Progenitor cell of endocrine pancreas (in vitro differentiated cells): ENCODE data around the gene VIM. TPM values are rescaled to one million over a fixed set of nuclear protein-coding genes. Genes with fewer than 3 reads are reported as not detected.

Experiments
- DNase-seq: peaks from one replicate; pipeline ENCODE4 v3.0.0; 2021; ENCODE audit warnings: low spot score; ENCODE audit not compliant: unreplicated experiment
- H3K27ac Mint-ChIP-seq: 2 replicates; pipeline ENCODE4 v1.8.0; 2021; ENCODE audit warnings: mild to moderate bottlenecking, moderate library complexity, mixed read lengths
- H3K27me3 Mint-ChIP-seq: 2 replicates; pipeline ENCODE4 v1.8.0; 2021; ENCODE audit warnings: mixed read lengths
- H3K36me3 Mint-ChIP-seq: 2 replicates; pipeline ENCODE4 v1.8.0; 2022; ENCODE audit warnings: mixed read lengths; ENCODE audit not compliant: insufficient read depth
- H3K4me1 Mint-ChIP-seq: 2 replicates; pipeline ENCODE4 v1.8.0; 2021; ENCODE audit warnings: low read depth, mixed read lengths
- H3K4me3 Mint-ChIP-seq: 2 replicates; pipeline ENCODE4 v1.8.0; 2021; ENCODE audit warnings: low read depth, mild to moderate bottlenecking, moderate library complexity, mixed read lengths
- H3K9me3 Mint-ChIP-seq: 2 replicates; pipeline ENCODE4 v1.8.0; 2021; ENCODE audit warnings: low read depth, mixed read lengths
- total RNA-seq: library from RNA; stranded (reverse); gene quantifications from 2 replicates; pipeline ENCODE4 v1.2.1, GENCODE V29; 2021
- TF ChIP-seq, protein P1 (sequence below): fragments of 200-600 bp; sonication (generic); IDR thresholded peaks from one replicate; pipeline ENCODE4 v1.5.0; 2021; ENCODE audit warnings: antibody characterized with exemption, mild to moderate bottlenecking; ENCODE audit not compliant: unreplicated experiment

VIM gene
- total RNA-seq, 1 donor from 2014 or later: 172 TPM

- Mint-ChIP-seq H3K9me3 (no peaks in the 10 kb centered on the region), H3K4me3 (no peak overlapping the region), H3K27me3 (peaks cover 4% of the 10 kb centered on the region), H3K36me3 (no peaks in the 10 kb centered on the region), H3K27ac (no peak overlapping the region), H3K4me1 (peaks cover 13% of the 10 kb centered on the region)
- DNase-seq: no peak
- TF ChIP-seq, protein P1, sequence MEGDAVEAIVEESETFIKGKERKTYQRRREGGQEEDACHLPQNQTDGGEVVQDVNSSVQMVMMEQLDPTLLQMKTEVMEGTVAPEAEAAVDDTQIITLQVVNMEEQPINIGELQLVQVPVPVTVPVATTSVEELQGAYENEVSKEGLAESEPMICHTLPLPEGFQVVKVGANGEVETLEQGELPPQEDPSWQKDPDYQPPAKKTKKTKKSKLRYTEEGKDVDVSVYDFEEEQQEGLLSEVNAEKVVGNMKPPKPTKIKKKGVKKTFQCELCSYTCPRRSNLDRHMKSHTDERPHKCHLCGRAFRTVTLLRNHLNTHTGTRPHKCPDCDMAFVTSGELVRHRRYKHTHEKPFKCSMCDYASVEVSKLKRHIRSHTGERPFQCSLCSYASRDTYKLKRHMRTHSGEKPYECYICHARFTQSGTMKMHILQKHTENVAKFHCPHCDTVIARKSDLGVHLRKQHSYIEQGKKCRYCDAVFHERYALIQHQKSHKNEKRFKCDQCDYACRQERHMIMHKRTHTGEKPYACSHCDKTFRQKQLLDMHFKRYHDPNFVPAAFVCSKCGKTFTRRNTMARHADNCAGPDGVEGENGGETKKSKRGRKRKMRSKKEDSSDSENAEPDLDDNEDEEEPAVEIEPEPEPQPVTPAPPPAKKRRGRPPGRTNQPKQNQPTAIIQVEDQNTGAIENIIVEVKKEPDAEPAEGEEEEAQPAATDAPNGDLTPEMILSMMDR: no peak
Observed at GRCh38 chr10:17217631-17218232, 10.3 kb upstream of the VIM start.

GRCh38 chr10:17219024-17219423, 9.0 kb upstream of the VIM start:
- Mint-ChIP-seq H3K27ac (no peak overlapping the region), H3K4me1 (peaks cover 9% of the 10 kb centered on the region), H3K27me3 (peaks cover 4% of the 10 kb centered on the region), H3K4me3 (no peak overlapping the region), H3K36me3 (no peaks in the 10 kb centered on the region), H3K9me3 (no peaks in the 10 kb centered on the region)
- no peak for DNase-seq
- TF ChIP-seq, protein P1: no peak

DNA sequence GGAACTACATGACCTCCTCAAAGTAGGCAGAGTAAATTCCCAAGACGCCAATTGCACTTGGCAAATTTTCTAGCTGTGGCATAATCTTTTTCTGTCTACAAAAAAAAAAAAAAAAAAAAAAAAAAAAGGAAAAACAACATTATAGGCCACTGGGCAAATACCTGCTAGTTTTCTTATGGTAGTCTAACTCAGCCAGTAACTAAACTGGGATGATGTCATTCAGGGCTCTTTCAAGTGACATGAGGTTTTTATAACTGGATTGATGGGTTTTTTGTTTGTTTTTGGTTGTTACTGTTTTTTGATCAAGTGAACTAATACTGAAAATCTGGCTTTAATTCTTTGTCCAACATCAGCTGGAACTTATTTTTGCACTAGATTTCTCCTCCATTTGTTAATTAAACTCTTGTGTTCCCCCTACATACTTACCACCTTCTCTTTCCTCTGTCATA, 7.4 kb upstream of the VIM start:
- TF ChIP-seq, protein P1: no peak
- no peak for DNase-seq
- no peaks in the 10 kb centered on the region for H3K9me3 Mint-ChIP-seq
- H3K27ac Mint-ChIP-seq: no peak overlapping the region
- H3K36me3 Mint-ChIP-seq: no peaks in the 10 kb centered on the region
- no peak overlapping the region for H3K4me3 Mint-ChIP-seq
- H3K27me3 Mint-ChIP-seq: peaks cover 12% of the 10 kb centered on the region
- H3K4me1 Mint-ChIP-seq: peaks cover 9% of the 10 kb centered on the region

DNA sequence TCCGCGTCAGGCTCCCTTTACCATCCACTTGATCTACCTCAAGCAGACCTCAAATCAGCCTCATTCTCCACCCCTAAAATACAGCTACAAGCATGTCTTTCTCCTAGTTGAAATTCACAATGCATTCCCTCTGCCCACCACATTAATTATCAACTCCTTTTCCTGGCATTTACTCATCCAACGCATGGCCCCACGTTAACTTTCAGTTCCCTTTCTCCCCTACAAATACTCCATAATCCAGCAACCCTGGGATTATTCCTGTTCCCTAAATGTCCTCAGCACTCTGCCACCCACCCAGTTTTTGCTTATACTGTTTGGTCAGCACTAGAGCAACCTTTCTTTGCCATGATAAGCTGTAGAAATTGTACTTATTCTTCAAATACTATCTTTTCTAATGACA, 5.7 kb upstream of the VIM start:
- Mint-ChIP-seq H3K4me3 (no peak overlapping the region), H3K27ac (no peak overlapping the region), H3K9me3 (no peaks in the 10 kb centered on the region), H3K4me1 (peaks cover 7% of the 10 kb centered on the region), H3K36me3 (no peaks in the 10 kb centered on the region), H3K27me3 (peaks cover 27% of the 10 kb centered on the region)
- TF ChIP-seq, protein P1: no peak
- DNase-seq: no peak

DNA sequence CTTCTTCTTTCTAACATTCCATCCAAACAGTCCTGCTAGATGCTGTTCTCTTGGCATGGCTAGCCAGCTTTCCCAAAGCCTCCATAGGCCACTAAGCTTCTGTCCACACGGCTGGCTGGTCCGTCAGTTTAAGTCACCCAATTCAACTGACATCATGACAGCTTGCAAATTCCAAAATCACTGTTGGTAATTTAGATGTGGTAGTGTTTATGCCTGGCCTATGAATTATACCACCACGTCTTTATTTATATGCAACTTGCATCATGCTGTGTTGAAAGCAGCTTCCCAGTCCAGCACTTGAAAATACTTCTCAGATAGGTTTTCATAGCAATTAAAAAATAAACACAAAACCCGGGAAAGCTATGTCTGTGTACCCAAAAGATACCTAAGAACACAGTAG, 2.2 kb upstream of the VIM start:
- H3K27ac Mint-ChIP-seq: no peak overlapping the region
- TF ChIP-seq, protein P1: no peak
- peaks cover 52% of the 10 kb centered on the region for H3K27me3 Mint-ChIP-seq

More for the DNA sequence above, 2.2 kb upstream of the VIM start:
- Mint-ChIP-seq H3K9me3 (no peaks in the 10 kb centered on the region), H3K4me3 (no peak overlapping the region), H3K4me1 (peaks cover 12% of the 10 kb centered on the region), H3K36me3 (no peaks in the 10 kb centered on the region)
- DNase-seq: no peak
